ENCODE results near the gene CAMK1D.

GRCh38 chr10:12784646-12785045 is 435.3 kb downstream of the CAMK1D start:
- no peak for TF ChIP-seq CTCF (conservative IDR thresholded peaks at IDR 0.05; ENCODE audit: low read length)
- TF ChIP-seq EZH2phosphoT487 (IDR thresholded peaks at IDR 0.05; ENCODE audit: borderline replicate concordance, low read depth, low read length), result no peak

Measured in OCI-LY7 (cell line).